OCI-LY3 (cell line): ENCODE results near the gene VIPR2.

ENCODE experiments used
- EZH2phosphoT487 ChIP-seq: fragments of 200-600 bp; shearing (Covaris generic); IDR thresholded peaks from 2 replicates; pipeline ENCODE4 v1.6.1; 2018; ENCODE audit warnings: antibody characterized with exemption, mixed run types, low read depth
- TF ChIP-seq, protein P1 (sequence below): fragments of 200-600, 300-600 bp; sonication (generic); IDR thresholded peaks from 2 replicates; pipeline ENCODE4 v1.5.1; 2014; ENCODE audit warnings: antibody characterized with exemption, low read length, low read depth

DNA sequence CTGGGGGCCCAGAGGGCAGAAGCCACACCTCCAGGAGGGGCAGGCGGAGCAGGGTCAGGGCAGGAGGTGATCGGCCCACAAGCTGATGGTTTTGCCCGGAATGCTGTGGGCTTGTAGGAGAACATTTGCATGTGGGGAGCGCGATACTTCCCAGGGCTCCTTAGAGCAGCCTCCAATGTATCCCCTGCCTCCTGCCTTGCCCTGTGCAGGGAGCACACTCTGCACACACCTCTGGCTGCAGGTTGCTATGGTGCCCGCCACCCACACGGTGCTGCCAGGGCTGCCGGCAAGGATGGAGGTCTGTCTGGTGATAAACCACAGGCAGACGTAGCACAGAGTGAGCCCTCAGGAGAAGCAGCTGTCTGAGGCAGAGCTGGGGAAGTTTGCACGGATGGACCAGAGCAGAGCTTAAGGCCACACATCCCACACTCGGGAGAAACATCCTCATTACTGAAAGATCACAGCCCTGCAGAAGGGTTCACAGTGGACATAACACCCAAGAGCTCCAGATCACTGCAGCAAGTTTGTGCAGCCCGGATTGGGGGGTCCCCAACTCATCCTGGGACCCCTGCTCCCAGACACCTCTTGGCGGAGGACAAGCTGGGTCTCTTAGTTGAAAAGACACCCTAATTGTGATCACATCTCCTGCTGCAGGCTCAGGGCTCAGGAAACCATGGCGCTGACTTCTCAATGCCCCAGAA is 41.8 kb downstream of the VIPR2 start:
- TF ChIP-seq, protein P1, sequence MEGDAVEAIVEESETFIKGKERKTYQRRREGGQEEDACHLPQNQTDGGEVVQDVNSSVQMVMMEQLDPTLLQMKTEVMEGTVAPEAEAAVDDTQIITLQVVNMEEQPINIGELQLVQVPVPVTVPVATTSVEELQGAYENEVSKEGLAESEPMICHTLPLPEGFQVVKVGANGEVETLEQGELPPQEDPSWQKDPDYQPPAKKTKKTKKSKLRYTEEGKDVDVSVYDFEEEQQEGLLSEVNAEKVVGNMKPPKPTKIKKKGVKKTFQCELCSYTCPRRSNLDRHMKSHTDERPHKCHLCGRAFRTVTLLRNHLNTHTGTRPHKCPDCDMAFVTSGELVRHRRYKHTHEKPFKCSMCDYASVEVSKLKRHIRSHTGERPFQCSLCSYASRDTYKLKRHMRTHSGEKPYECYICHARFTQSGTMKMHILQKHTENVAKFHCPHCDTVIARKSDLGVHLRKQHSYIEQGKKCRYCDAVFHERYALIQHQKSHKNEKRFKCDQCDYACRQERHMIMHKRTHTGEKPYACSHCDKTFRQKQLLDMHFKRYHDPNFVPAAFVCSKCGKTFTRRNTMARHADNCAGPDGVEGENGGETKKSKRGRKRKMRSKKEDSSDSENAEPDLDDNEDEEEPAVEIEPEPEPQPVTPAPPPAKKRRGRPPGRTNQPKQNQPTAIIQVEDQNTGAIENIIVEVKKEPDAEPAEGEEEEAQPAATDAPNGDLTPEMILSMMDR: no peak
- no peak for TF ChIP-seq EZH2phosphoT487
